ACC112 (cell line): ENCODE measurements around the gene SRP68.

Experiments used
- H2AFZ ChIP-seq: fragments of 200-600 bp; sonication (generic); one replicate; pipeline ENCODE4 v1.6.0; 2017; ENCODE audit warnings: antibody characterized with exemption, low read length; ENCODE audit not compliant: unreplicated experiment
- H3K27ac ChIP-seq: fragments of 200-600 bp; sonication (generic); 2 replicates; pipeline ENCODE4 v1.5.1; 2014; ENCODE audit warnings: low read depth, mild to moderate bottlenecking, antibody characterized with exemption, low read length, moderate library complexity
- H3K27me3 ChIP-seq: fragments of 200-600 bp; sonication (generic); 2 replicates; pipeline ENCODE4 v1.6.1; 2014; ENCODE audit warnings: mild to moderate bottlenecking, antibody characterized with exemption, low read length, moderate library complexity, mixed read lengths; ENCODE audit not compliant: insufficient read depth
- H3K36me3 ChIP-seq: fragments of 200-600 bp; sonication (generic); 2 replicates; pipeline ENCODE4 v1.6.1; 2016; ENCODE audit warnings: mild to moderate bottlenecking, antibody characterized with exemption, low read length, moderate library complexity, mixed read lengths; ENCODE audit not compliant: insufficient read depth
- H3K4me1 ChIP-seq: fragments of 200-600 bp; sonication (generic); one replicate; pipeline ENCODE4 v1.6.1; 2016; ENCODE audit warnings: low read length, mixed read lengths; ENCODE audit not compliant: insufficient read depth, unreplicated experiment, control insufficient read depth
- H3K4me3 ChIP-seq: fragments of 200-600 bp; sonication (generic); 2 replicates; pipeline ENCODE4 v1.5.1; 2014; ENCODE audit warnings: mild to moderate bottlenecking, low read depth, low read length
- H3K79me2 ChIP-seq: fragments of 200-600 bp; sonication (generic); one replicate; pipeline ENCODE4 v1.6.0; 2016; ENCODE audit warnings: low read length; ENCODE audit not compliant: control insufficient read depth, unreplicated experiment, insufficient read depth

SRP68 gene

DNA sequence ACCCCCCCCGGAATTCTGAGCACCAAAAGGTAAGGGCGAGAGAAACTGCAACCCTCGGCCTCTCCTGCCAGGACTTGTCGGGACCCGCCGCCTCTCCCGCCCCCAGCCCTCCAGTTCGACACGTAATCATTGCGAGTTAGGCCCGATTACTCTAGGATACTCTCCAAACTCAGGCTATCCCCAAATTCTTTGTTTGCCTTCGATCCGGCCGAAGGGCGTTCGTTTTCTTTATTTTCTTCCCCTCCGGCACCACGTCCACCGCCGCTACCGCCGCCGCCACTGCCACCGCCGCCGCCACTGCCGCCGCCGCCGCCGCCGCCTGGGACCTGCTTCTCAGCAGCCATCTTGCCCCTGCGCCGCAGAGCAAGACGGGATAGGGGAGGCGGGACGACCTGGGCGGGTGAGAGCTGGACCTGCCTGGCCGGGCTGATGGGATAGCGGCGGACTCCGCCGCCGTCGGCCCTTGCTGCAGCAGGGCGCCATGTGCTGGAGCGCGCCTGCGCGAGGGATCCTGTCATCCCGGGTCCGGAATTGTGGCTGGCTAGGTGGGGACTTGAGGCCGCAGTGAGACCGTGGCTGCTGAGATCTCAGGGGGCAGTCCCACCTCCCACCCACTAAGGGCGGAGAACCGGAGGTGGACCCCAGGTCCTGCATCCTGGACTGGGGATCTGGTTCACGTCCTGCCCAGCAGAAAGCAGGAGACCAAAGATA lies at the start of gene SRP68:
TSS of gene SRP68 (minus strand) at position 370 of the 711 bp plus-strand sequence. CDS start at position 344, 26 bp downstream.
- Histone ChIP-seq H3K4me1 (peaks cover 17% of the 10 kb centered on the region), H3K27ac (peak within 1 kb of the TSS; percentile 8; the same call in 1 of the 2 replicates), H3K79me2 (peaks cover 46% of the 10 kb centered on the region)

DNA sequence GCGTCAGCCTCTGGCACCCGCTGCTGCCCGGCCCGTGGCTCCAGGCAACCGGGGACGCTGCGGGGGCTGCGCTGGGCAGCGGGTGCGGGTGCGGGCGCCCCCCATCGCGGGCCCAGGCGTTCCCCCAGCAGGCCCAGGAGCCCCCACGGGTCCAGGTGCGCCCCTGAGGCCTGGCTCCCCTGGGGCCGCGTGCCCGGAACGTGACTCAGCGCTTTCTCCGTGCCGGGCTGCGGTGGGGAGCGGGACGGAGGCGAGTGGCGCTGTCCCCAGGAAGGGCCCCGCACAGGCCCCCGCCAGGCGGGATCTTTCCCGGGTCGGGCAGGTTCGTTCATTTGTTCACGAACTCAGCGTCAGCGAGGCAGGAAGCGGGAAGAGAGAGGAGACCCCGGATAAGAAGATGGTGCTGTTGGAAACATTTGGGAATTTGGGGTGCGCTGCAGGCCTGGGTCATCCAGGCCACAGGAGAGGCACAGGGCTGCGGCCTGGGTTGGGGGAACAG lies 49.7 kb upstream of the SRP68 start:
- no peaks in the 10 kb centered on the region for H3K79me2 ChIP-seq
- H2AFZ ChIP-seq: peak overlapping the region; percentile 87
- no peaks in the 10 kb centered on the region for H3K27me3 ChIP-seq
- H3K36me3 ChIP-seq: no peaks in the 10 kb centered on the region
- no peak overlapping the region for H3K27ac ChIP-seq
- no peak overlapping the region for H3K4me3 ChIP-seq
- H3K4me1 ChIP-seq: no peaks in the 10 kb centered on the region

More for the DNA sequence above, at the start of gene SRP68:
- Histone ChIP-seq H3K4me3 (peak within 1 kb of the TSS; percentile 81), H2AFZ (peak within 1 kb of the TSS; percentile 82), H3K27me3 (peaks cover 40% of the 10 kb centered on the region), H3K36me3 (peaks cover 9% of the 10 kb centered on the region; the same call in 1 of the 2 replicates)

DNA sequence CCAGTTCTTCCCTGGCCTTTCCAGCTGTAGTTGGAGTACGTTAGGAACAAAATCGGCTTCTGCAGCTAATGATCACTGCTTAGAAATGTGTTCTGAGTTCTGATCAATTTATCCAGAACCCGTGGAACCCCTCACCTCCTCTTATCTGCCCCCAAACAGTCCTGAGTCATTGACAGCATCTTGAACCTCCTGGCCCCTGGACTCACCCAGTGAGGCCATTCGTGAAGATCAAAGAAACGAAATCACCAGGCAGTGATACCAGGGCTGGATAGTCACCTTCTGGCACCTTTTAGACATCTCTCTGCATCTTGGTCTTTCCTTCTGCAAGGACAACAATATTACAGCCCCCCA lies 48.3 kb upstream of the SRP68 start:
- Histone ChIP-seq H3K79me2 (no peaks in the 10 kb centered on the region), H2AFZ (no peak overlapping the region), H3K27ac (no peak overlapping the region), H3K4me3 (no peak overlapping the region), H3K4me1 (no peaks in the 10 kb centered on the region), H3K36me3 (no peaks in the 10 kb centered on the region), H3K27me3 (no peaks in the 10 kb centered on the region)

DNA sequence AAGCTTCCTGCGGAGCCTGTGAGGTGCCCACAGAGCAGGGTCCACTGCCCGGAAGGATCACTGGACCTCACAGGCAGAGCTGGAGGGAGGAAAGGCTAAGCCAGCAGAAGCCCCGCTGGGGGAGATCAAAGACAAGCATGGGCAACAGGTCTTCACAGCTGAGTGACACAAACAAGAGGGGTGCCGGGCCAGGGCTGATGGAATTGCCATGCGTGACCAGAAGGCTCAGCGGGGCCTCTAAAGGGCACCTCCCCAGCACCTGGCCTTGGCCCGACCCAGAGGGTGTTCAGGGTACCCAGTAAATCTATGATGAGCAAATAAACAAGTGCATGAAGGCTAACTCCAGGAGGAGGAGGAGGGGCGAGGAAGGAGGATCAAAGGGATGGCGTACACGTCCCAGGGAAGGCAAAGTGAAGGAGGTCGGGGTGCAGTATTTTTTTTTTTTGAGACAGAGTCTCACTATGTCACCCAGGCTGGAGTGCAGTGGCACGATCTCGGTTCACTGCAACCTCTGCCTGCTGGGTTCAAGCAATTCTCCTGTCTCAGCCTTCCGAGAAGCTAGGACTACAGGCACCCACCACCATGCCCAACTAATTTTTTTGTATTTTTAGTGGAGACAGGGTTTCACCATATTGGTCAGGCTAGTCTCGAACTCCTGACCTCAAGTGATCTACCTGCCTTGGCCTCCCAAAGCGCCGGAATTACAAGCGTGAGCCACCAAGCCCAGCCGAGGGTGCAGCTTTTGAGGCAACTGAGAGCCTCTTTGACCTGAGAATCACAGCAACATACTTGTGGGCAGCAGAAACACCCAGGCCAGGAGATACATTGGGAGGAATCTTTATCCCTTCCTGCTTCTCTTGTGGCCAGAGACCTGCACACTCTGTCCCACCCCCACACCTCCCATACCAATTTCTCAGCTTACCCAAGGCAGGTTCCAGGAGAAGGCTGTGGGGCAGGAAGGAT lies 47.4 kb upstream of the SRP68 start:
- Histone ChIP-seq H3K36me3 (no peaks in the 10 kb centered on the region), H3K27ac (no peak overlapping the region), H3K79me2 (no peaks in the 10 kb centered on the region), H3K27me3 (no peaks in the 10 kb centered on the region), H2AFZ (no peak overlapping the region), H3K4me1 (no peaks in the 10 kb centered on the region), H3K4me3 (no peak overlapping the region)

DNA sequence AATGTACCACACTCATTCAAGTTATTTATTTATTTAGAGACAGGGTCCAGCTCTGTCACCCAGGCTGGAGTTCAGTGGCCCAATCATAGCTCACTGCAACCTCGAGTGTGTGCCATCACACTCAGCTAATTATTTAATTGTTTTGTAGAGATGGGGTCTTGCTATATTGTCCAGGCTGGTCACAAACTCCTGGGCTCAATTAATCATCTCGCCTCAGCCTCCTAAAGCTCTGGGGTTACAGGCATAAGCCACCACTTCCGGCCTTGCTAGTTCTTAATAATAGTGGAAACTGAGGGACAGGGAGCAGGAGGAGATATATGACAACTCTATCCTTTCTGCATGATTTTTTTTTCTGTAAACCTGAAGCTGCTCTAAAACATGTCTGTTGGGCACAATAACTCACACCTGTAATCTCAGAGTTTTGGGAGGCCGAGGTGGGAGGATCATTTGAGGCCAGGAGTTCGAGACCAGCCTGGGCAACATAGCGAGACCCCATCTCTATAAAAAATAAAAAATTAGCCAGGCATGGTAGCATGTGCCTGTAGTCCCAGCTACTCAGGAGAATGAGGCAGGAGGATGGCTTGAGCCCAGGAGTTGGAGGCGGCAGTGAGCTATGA lies 42.9 kb upstream of the SRP68 start:
- no peaks in the 10 kb centered on the region for H3K4me1 ChIP-seq
- H3K79me2 ChIP-seq: no peaks in the 10 kb centered on the region
- no peak overlapping the region for H2AFZ ChIP-seq
- no peak overlapping the region for H3K4me3 ChIP-seq
- no peaks in the 10 kb centered on the region for H3K27me3 ChIP-seq
- H3K27ac ChIP-seq: no peak overlapping the region
- H3K36me3 ChIP-seq: no peaks in the 10 kb centered on the region

DNA sequence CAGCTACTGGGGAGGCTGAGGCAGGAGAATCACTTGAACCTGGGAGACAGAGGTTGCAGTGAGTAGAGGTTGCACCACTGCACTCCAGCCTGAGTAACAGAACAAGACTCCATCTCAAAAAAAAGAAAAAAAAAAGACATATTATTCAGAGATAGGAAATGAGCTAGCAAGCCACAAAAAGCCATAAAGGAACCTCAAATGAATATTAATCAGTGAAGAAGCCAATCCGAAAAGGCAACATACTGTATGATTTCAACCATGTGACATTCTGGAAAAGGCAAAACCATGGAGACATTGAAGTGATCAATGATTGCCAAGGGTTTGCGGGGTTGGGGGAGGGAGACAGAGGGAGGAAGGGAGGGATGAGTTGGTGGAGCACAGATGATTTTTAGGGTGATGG lies 39.6 kb upstream of the SRP68 start:
- Histone ChIP-seq H3K79me2 (no peaks in the 10 kb centered on the region), H3K4me1 (no peaks in the 10 kb centered on the region), H3K4me3 (no peak overlapping the region), H2AFZ (no peak overlapping the region), H3K27me3 (no peaks in the 10 kb centered on the region), H3K36me3 (no peaks in the 10 kb centered on the region), H3K27ac (no peak overlapping the region)

DNA sequence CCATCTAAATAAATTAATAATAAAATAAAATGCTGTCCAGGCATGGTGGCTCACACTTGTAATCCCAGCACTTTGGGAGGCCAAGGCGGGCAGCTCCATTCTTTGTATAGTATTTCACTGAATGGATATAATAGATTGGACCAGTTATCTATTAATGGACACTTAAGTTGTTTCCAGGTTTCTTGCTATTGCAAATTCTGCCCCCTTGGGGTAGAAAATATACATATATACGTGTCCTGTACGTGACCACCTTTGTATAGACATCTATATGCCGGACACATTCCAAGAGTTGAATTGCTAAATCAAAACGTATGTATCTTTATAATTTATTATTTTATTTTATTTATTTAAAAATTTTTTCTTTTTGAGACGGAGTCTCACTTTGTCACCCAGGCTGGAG lies 35.2 kb upstream of the SRP68 start:
- H3K4me1 ChIP-seq: no peaks in the 10 kb centered on the region

DNA sequence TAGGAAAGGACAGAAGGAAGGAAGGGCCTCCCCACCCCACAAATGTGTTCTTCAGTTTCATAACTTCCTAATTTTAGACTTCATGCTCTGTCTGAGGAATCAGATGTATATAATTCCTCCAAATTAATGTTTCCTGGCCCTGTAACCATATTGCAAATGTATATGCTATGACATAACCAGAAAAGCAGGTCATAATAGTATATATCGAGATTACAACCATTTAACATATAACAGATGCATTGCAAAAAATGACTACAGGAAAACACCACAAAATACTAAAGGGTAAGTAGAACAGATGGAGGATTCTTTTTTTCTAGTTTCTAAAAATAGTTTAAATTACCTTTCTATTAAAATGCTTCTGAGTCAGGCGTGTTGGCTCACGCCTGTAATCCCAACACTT lies 34.4 kb upstream of the SRP68 start:
- no peak overlapping the region for H3K27ac ChIP-seq
- H3K4me3 ChIP-seq: no peak overlapping the region
- no peaks in the 10 kb centered on the region for H3K36me3 ChIP-seq
- peaks cover 14% of the 10 kb centered on the region for H3K79me2 ChIP-seq
- H3K4me1 ChIP-seq: no peaks in the 10 kb centered on the region
- H3K27me3 ChIP-seq: no peaks in the 10 kb centered on the region
- H2AFZ ChIP-seq: peak overlapping the region; percentile 18

More for the DNA sequence above, 35.2 kb upstream of the SRP68 start:
- H2AFZ ChIP-seq: no peak overlapping the region
- H3K4me3 ChIP-seq: no peak overlapping the region
- no peaks in the 10 kb centered on the region for H3K36me3 ChIP-seq
- H3K27ac ChIP-seq: no peak overlapping the region
- H3K79me2 ChIP-seq: peaks cover 11% of the 10 kb centered on the region
- H3K27me3 ChIP-seq: no peaks in the 10 kb centered on the region

DNA sequence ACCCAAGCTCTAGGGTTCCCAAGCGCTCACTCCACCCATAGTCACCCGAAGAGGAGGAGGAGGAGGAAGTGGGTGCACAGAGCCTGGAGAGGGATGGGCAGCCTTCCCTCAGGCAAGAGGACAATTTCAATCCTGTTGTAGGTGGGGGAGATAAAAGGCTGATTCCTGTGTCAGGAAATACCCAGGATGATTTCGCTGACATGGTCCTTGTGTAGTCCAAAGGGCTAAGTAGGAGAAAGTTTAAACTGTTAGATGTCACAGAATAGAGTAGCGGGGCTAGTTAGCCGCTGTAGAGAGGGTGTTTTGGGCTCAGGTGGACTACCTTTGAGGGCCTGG lies 32.5 kb upstream of the SRP68 start:
- Histone ChIP-seq H2AFZ (no peak overlapping the region), H3K4me1 (no peaks in the 10 kb centered on the region), H3K36me3 (peaks cover 6% of the 10 kb centered on the region; the same call in 1 of the 2 replicates), H3K27me3 (no peaks in the 10 kb centered on the region), H3K79me2 (peaks cover 17% of the 10 kb centered on the region), H3K27ac (no peak overlapping the region), H3K4me3 (no peak overlapping the region)

DNA sequence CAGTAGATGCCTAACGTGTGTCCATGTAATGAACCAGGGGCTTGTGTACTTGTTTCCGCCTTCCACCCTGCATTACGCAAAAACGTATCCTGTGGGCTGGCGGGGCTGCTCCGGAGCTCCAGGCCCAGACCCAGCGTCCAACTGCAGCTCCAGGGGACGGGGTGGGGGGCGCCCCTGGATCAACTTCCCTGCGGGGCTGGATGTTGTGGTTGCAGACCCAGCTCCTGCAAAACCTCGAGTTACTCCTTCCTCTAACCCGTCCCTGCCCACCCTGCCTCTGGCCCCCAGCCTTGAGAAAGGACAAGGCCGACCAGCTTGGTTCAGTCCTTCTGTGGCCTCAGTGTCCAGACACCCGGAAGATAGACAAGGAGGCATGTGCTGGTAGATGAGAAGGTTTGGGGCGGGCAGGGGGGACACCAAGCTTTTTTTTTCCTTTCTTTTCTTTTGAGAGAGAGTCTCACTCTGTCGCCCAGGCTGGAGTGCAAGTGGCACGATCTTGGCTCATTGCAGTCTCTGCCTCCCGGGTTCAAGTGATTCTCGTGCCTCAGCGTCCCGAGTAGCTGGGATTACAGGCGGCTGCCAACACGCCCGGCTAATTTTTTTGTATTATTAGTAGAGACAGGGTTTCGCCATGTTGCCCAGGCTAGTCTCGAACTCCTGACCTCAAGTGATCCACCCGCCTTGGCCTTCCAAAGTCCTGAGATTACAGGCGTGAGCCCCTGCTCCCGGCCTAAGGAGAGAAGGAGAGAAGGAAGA lies 32.0 kb upstream of the SRP68 start:
- Histone ChIP-seq H3K27me3 (no peaks in the 10 kb centered on the region), H3K4me1 (no peaks in the 10 kb centered on the region), H2AFZ (peak overlapping the region; percentile 78), H3K36me3 (peaks cover 11% of the 10 kb centered on the region; the same call in 1 of the 2 replicates), H3K27ac (no peak overlapping the region; the same call in 1 of the 2 replicates), H3K79me2 (peaks cover 17% of the 10 kb centered on the region), H3K4me3 (peak overlapping the region; percentile 92)
